GM20000 (cell line): ENCODE data around the gene DNAJB5.

Experiments
- DNase-seq: peaks from one replicate; pipeline ENCODE4 v3.0.0; 2012; ENCODE audit warnings: low spot score
- TF ChIP-seq, protein P1 (sequence below): IDR thresholded peaks from 2 replicates; pipeline ENCODE4 v1.5.1; 2012; ENCODE audit warnings: mild to moderate bottlenecking, control low read depth; ENCODE audit errors: extremely low read depth, missing control alignments

Gene DNAJB5

DNA sequence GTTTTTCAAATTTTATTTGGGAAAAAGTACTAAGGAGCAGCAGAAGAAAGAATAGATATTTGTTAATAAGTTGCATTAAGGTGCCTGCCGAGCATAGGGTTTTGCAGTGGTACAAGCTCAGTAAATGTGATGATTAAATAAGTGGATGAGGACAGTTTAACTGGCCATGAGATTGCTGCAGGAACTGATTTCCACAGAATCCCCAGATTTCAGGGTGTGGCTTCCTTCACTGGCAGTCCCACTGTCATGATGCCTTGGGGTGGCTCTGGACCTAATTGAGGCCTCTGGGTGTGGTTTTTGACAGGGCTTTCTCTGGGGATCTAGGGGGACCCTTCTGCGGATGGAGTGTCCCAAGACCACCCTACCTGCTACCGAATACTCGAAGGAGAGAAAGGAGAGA is 30.1 kb upstream of the DNAJB5 start:
- DNase-seq, result no peak
- TF ChIP-seq, protein P1, sequence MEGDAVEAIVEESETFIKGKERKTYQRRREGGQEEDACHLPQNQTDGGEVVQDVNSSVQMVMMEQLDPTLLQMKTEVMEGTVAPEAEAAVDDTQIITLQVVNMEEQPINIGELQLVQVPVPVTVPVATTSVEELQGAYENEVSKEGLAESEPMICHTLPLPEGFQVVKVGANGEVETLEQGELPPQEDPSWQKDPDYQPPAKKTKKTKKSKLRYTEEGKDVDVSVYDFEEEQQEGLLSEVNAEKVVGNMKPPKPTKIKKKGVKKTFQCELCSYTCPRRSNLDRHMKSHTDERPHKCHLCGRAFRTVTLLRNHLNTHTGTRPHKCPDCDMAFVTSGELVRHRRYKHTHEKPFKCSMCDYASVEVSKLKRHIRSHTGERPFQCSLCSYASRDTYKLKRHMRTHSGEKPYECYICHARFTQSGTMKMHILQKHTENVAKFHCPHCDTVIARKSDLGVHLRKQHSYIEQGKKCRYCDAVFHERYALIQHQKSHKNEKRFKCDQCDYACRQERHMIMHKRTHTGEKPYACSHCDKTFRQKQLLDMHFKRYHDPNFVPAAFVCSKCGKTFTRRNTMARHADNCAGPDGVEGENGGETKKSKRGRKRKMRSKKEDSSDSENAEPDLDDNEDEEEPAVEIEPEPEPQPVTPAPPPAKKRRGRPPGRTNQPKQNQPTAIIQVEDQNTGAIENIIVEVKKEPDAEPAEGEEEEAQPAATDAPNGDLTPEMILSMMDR, result no peak

DNA sequence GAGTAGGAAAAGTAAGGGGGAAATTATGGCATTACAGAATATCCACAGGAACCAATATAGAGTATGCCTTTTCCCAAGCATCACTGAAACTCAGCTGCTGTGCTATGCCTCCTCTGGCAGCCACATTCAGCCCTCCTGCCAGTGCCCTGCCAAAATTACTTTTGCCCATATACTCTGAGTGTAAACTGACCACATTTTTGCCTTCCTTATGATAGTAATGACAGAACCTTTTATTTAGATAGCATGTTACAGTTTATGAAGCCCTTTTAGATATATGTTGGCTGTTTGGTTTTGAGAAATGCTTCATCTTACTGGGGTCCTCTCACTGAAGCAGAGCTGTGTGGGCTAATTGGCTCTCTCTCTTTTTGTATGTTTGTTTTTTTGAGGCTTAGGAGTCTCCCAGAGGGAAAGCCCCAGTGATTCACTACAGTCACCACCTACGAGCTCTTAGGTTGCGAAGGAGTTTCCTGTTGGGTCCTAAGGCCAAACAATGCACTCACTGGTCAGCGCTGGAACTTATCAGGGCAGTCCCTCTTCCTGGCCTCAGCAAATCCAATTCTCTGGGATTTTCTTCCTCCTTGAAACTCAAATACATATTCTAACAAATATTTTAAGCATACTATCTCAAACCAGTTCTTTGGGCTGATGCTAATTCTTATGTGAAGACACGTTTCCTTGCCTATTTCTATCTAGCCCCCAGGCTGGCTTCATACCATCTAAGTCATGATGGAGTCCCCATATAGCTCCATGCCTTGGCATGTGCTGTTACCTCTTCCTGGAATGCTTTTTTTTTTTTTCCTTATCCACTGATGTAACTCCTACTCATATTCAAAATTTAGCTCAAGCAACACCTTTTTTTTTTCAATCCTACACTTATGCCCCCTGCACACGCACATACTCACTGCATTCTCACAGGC is 27.7 kb upstream of the DNAJB5 start:
- peak; percentile 52 for DNase-seq
- TF ChIP-seq, protein P1, result no peak

DNA sequence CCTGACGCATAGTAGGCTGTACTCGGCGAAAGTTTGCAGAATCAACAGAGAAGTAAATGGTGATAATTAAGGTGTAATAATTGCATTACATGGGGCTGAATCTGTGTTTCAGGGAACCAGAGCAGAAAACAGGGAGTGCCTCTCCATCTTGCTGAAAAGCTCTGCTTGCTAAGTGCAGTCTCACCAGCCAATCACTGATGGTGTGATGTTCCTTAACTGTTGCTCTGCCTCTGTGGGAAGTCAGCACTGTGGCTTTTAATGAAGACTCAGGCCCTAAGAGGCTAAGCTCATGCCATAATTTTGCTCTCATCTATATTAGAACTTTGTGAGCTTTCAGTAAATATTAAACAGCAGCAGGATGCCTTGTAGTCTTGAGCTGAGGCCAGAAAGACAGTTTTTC is 27.0 kb upstream of the DNAJB5 start:
- TF ChIP-seq, protein P1, result no peak
- no peak for DNase-seq

DNA sequence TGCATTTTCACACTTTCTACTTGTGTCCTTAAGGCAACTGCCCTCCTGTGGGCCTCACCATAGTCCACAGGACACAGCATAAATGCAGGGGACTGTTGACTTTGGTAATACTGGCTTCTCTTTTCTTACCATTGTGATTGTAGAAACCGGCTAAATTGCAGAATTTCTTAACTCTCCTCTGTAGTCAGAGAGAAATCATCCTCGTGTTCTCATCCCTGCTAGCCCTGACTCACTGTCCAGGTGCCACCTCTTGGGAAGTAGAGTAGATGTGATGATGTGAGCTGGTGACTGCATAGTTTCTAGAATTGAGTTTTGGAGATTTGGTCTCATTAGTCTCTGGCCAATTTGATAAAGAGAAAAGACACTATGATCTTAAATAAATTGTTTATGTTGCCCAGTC is 26.0 kb upstream of the DNAJB5 start:
- TF ChIP-seq, protein P1, result no peak
- no peak for DNase-seq

DNA sequence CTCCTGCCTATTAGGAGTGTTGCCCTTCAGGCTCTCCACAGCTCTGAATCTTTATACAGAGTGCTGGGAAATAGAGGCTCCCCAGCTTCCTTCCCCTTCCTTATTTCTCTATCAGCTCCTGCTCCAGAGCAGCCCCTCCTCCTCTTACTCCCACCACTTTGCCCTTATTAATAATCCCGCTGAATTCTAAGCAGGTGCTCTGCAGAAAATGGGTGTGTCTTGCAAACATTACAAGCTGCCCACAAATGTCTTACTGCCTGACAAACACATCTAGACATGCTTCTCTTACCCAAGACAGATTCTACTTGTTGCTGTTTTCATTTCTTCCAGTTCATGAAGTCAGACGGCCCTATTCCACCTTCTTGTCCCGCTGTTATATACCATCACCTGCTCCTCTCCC is 25.1 kb upstream of the DNAJB5 start:
- DNase-seq, result no peak
- TF ChIP-seq, protein P1, result no peak

DNA sequence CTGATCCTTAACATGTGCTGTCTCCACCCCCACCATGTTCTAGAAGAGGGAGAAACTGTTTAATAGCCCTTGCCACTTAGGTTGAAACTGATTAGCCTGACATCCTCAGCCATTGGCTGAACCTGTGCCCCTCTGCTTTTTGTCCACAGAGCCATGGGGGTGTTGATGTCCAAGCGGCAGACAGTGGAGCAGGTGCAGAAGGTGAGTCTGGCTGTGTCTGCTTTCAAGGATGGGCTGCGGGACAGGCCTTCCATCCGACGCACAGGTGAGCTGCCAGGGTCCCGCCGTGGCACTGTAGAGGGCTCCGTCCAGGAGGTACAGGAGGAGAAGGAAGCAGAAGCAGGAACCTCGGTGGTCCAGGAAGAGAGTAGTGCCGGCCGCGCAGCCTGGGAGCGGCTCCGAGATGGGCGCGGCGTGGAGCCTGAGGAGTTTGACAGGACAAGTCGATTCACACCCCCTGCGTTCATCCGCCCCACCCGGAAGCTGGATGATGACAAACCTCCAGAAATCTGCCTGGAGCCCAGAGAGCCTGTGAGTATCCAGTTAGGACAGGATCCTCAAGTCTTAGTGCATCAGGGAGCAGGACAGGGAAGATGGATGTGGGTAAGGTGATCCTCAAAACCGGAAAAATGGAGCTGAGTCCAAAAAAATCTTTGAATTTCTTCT is 18.3 kb upstream of the DNAJB5 start:
- DNase-seq, result no peak
- TF ChIP-seq, protein P1, result no peak

DNA sequence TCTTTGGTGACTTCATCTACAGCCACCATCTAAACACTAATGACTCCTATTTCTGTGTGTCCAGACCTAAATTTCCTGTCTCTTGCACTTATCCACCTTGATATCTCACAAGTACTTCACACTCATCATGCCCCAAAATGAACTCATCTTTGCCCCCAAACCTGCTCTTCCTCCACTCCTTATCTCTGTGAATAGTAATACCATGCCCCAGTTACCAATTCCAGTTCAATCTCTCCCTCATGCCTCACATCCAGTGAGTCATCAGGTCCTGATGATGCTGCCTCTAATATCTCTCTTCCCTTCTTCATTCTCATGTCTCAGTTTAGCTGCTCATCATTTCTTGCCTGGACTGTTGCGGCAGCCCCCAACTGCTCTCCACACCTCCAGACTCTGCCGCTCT is 14.9 kb upstream of the DNAJB5 start:
- no peak for DNase-seq
- TF ChIP-seq, protein P1, result no peak
